Erythroblast (primary cell): ENCODE measurements around the gene ZNF491.
"Not testable (repeated sequence)": the region's sequence is repeated elsewhere in the genome, so short reads cannot be mapped to it uniquely, and the experiment has no call there.

ENCODE experiments used
- GATA1 ChIP-seq: IDR thresholded peaks from 2 replicates; pipeline ENCODE4 v1.6.1; 2011; ENCODE audit warnings: low read depth, mild to moderate bottlenecking, control low read depth, low read length, moderate library complexity
- POLR2A ChIP-seq: IDR thresholded peaks from 2 replicates; pipeline ENCODE4 v1.6.1; 2011; ENCODE audit warnings: mild to moderate bottlenecking, low read length

DNA sequence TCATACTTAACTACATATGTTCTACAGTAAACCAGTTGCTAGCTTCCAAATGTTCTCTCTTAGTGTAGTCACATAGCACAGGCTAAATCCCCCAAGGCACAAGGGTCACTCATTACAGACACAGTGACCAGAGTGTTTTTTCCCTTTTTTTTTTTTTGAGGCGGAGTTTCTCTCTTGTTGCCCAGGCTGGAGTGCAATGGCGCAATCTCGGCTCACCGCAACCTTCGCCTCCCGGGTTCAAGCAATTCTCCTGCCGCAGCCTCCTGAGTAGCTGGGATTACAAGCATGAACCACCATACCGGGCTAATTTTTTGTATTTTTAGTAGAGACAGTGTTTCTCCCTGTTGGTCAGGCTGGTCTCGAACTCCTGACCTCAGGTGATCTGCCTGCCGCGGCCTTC lies 21.7 kb upstream of the ZNF491 start:
- TF ChIP-seq POLR2A, GATA1: not testable (repeated sequence)
